Activated B cell treated with CpG ODN at 0.5 μM for 24 hours (primary cell): ENCODE data around the gene TOR4A. TPM values are rescaled to one million over a fixed set of nuclear protein-coding genes. Genes with fewer than 3 reads are reported as not detected.
A peak's percentile ranks its signal among the peaks of the same experiment; 100 is the strongest.

Source experiments
- ATAC-seq: fragments of 200-7000 bp; cut with Tn5 transposase; one replicate; pipeline ENCODE4 v1.10.0; 2021; ENCODE audit warnings: low read depth, mild to moderate bottlenecking, moderate library complexity
- CTCF ChIA-PET: fragments of 350-600 bp; sonication (Branson Sonifier 250); formaldehyde crosslinking; loops from one replicate; lab custom pipeline; 2021; ENCODE audit warnings: antibody characterized with exemption; lab: Charles Lee
- POLR2A ChIA-PET: fragments of 350-600 bp; sonication (Branson Sonifier 250); formaldehyde crosslinking; loops from one replicate; lab custom pipeline; 2021; ENCODE audit warnings: antibody characterized with exemption; lab: Charles Lee
- DNase-seq: peaks from one replicate; pipeline ENCODE4 v3.0.0; 2022
- H3K27ac Mint-ChIP-seq: one replicate; pipeline ENCODE4 v1.8.0; 2020; ENCODE audit warnings: mixed read lengths
- H3K27me3 Mint-ChIP-seq: one replicate; pipeline ENCODE4 v1.8.0; 2021; ENCODE audit warnings: mixed read lengths
- H3K36me3 Mint-ChIP-seq: one replicate; pipeline ENCODE4 v1.8.0; 2021; ENCODE audit warnings: low read depth, mixed read lengths
- H3K4me1 Mint-ChIP-seq: one replicate; pipeline ENCODE4 v1.8.0; 2021; ENCODE audit warnings: mixed read lengths
- H3K4me3 Mint-ChIP-seq: one replicate; pipeline ENCODE4 v1.8.0; 2020; ENCODE audit warnings: mild to moderate bottlenecking, mixed read lengths
- H3K9me3 Mint-ChIP-seq: one replicate; pipeline ENCODE4 v1.8.0; 2020; ENCODE audit warnings: mixed read lengths
- intact Hi-C: fragments of 100-400 bp; cut with micrococcal nuclease; formaldehyde crosslinking; loops from one replicate; pipeline ENCODE4 v1.15.1; 2024
- total RNA-seq: library from RNA; stranded (reverse); gene quantifications from 2 replicates; pipeline ENCODE4 v1.2.3, GENCODE V29; 2022
- TF ChIP-seq, protein P1 (sequence below): fragments of 200-600 bp; IDR thresholded peaks from one replicate; pipeline ENCODE4 v1.8.0; 2022; ENCODE audit warnings: antibody characterized with exemption, mild to moderate bottlenecking

TOR4A gene
- total RNA-seq, 1 donor from 2014 or later: 9.1 TPM

DNA sequence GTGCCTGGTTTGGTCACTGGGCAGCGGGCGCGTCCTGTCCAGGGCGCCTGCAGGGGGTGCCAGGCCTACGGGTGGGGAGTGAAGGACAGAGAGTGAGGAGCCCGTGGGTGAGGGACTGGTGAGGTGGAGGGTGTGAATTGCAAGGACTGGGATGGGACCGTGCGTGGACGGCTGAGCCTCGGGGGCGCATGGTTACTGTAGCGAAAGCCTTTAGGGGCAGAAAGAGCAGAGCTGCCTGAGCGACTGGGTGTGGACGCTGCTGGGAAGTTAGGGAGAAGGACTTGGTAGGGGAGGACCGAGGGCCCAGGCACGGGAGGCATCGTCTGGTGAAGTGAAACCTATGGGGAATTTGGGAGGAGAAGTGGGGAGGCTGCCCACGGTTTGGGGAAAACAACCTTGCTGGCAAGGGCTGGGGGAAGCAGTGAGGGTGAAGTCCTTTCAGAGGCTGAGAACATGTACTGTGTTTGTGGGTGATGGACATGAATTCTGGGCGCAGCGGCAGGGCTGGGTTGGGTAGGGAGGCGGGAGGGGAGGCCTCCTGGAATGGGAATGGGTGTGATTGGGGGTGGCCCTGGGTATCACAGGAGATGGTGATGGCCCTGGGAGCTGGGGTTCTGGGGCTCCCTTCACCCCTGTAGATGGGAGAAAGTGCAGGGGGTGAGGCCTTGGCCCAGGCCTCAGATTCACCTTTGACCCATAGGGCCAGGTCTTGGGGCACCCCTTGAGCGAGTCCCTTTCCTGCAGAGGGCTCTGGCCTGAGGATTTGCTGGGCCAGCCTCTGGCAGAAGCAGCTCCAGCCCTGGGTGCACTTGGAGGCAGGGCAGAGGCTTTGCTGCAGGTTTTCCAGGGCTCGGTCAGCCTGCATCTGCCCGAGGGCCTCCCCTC lies 1.7 kb upstream of the TOR4A start:
- no peaks in the 10 kb centered on the region for H3K27me3 Mint-ChIP-seq
- no peaks in the 10 kb centered on the region for H3K9me3 Mint-ChIP-seq
- DNase-seq (no peak), ATAC-seq (no peak)
- POLR2A ChIA-PET: interaction anchor here (0.8 to 2.7 kb wide), 5 partner anchors 21 to 187 kb away, joined by 3 to 32 read pairs (median 9); partner anchors contain the start of genes NELFB and TUBB4B
- H3K27ac Mint-ChIP-seq: peak overlapping the region; percentile 75
- TF ChIP-seq, protein P1, sequence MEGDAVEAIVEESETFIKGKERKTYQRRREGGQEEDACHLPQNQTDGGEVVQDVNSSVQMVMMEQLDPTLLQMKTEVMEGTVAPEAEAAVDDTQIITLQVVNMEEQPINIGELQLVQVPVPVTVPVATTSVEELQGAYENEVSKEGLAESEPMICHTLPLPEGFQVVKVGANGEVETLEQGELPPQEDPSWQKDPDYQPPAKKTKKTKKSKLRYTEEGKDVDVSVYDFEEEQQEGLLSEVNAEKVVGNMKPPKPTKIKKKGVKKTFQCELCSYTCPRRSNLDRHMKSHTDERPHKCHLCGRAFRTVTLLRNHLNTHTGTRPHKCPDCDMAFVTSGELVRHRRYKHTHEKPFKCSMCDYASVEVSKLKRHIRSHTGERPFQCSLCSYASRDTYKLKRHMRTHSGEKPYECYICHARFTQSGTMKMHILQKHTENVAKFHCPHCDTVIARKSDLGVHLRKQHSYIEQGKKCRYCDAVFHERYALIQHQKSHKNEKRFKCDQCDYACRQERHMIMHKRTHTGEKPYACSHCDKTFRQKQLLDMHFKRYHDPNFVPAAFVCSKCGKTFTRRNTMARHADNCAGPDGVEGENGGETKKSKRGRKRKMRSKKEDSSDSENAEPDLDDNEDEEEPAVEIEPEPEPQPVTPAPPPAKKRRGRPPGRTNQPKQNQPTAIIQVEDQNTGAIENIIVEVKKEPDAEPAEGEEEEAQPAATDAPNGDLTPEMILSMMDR: no peak
- CTCF ChIA-PET: no interaction called here
- peak overlapping the region; percentile 11 for H3K4me3 Mint-ChIP-seq
- intact Hi-C loops: loop anchor here (2.0 to 5.0 kb wide), 2 partner anchors 35 to 149 kb away; partner anchors contain the start of gene TUBB4B
- H3K36me3 Mint-ChIP-seq: peaks cover 7% of the 10 kb centered on the region
- H3K4me1 Mint-ChIP-seq: peaks cover 47% of the 10 kb centered on the region

DNA sequence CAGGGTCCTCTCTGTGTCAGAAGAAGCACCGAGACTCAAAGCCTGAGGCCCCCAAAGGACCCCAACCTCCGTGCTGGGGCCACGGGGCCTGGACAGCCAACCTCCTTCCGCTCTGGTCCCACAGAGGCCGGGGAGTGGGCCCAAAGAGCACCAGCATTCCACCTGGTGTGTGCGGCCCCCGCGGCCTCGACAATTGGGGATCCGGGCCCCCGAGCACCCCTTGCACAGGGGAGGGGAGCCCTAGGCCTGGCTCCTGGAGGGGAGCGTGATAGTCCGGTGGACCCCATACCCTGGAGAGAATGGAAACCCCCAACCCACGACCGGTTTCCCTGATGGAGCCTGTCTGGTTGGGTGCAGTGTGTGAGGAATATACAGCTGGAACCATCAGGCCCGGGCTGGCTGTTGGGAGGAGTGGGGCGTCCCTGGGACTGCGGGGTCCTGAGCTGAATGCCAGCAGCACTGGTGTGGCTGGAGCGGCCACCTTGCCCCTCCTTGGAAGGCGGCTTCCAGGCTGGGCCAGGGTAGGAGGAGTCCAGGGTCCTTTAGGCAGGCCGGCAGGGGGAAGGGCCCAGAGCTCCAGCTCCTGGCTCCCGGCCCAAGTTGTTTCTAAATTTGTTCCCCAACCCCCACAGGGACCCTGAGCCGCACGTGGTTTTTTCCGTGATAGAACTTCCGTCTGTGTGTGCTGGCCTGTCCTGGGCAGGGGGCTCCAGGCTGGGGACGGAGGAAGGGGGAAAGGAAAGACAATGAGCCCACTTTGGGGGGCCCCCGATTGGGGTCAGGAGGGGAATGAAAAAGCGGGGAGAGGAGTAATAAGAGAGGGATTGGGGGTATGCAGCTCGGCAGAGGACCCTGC lies 825 bp upstream of the TOR4A start:
- intact Hi-C loops: loop anchor here (2.0 to 5.0 kb wide), 2 partner anchors 36 to 149 kb away; partner anchors contain the start of gene TUBB4B
- CTCF ChIA-PET: interaction anchor here (0.7 to 0.8 kb wide), 2 partner anchors 26 to 169 kb away, joined by 3 read pairs; partner anchors contain the start of gene NRARP
- TF ChIP-seq, protein P1: no peak
- Mint-ChIP-seq H3K36me3 (peaks cover 4% of the 10 kb centered on the region), H3K4me1 (peaks cover 40% of the 10 kb centered on the region), H3K9me3 (no peaks in the 10 kb centered on the region), H3K27ac (peak overlapping the region; percentile 93), H3K4me3 (peak overlapping the region; percentile 85), H3K27me3 (no peaks in the 10 kb centered on the region)
- DNase-seq: no peak
- peak; percentile 25 for ATAC-seq
- POLR2A ChIA-PET: interaction anchor here (0.8 to 2.7 kb wide), 16 partner anchors 8 to 342 kb away, joined by 3 to 32 read pairs (median 5); partner anchors contain the start of genes EHMT1, NELFB, NRARP and SSNA1

DNA sequence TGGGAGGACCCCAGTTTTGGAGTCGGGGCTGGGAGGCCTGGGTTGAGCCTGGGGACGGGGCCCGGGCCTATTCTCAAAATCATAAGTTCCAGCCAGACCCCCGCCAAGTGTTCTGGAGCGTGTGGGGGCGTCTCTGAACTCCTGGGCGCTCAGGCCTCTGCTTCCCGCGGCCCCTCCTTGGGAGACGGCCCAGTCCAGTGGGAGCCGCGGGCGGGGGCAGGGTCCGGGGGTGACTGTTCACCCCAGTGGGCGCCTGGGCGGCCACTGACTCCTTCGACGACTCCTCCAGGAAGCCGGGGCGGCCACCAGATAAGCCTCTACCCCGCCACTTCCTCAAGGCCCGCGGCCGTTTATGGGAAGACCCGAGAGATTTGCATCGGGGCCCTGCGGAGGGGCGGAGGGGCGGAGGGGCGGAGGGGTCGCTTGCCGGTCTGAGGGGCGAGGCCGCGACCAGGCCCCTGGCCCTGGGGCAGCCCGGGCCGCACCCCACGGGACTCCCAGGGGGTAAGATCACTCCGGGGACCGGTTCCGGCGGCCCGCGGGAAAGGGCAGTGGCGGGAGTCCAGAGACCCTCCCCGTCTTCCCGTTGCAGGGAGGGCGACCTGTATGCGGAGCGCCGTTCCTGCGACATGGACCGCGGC lies 655 bp downstream of the TOR4A start:
- no peaks in the 10 kb centered on the region for H3K27me3 Mint-ChIP-seq
- ChIA-PET CTCF (no interaction called here), POLR2A (interaction anchor here (0.6 to 2.7 kb wide), 16 partner anchors 8 to 551 kb away, joined by 3 to 32 read pairs (median 5); partner anchors contain the start of genes EHMT1, NELFB, NRARP and TUBB4B)
- ATAC-seq (peak; percentile 23), DNase-seq (no peak)
- H3K36me3 Mint-ChIP-seq: peaks cover 6% of the 10 kb centered on the region
- H3K4me3 Mint-ChIP-seq: peak overlapping the region; percentile 85
- H3K9me3 Mint-ChIP-seq: no peaks in the 10 kb centered on the region
- intact Hi-C loops: loop anchor here (5.0 kb wide), 1 partner anchor 151 kb away; no protein-coding TSS in a partner anchor
- TF ChIP-seq, protein P1: no peak
- H3K27ac Mint-ChIP-seq: peak overlapping the region; percentile 93
- H3K4me1 Mint-ChIP-seq: peaks cover 54% of the 10 kb centered on the region

DNA sequence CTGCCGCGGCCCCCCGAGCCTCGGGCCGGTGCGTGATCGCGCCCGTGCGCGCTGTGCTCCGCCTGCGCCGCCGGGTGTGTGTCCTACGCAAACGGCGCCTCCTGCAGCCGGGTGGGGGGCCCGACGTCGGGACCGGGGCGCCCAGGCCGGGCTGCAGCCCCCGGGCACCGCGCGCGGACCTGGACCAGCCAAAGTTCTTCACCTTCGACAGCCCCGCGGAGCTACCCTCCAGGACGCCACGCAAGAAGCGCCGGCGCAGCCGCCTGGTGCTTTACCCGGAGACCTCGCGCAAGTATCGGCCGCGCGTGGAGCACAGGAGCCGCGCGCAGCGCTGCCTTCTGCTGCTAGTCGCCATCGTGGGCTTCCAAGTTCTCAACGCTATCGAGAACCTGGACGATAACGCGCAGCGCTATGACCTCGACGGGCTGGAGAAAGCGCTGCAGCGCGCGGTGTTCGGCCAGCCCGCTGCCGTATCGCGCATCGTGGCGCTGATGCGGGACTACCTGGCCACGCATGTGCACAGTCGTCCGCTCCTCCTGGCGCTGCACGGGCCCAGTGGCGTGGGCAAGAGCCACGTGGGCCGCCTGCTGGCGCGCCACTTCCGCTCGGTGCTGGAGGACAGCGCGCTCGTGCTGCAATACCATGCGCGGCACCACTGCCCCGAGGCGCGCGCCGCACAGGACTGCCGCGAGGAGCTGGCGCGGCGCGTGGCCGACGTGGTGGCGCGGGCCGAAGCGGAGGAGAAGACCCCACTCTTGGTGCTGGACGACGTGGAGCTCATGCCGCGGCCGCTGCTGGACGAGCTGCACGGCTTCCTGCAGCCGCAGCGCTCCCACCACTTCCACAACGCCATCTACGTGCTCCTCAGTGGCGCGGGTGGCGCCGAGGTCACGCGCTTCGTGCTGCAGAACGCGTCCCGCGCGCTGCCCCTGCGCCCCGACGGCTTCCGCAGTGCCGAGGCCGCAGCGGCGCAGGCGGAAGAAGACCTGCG lies 1.5 kb downstream of the TOR4A start:
- CTCF ChIA-PET: no interaction called here
- intact Hi-C loops: loop anchor here (5.0 kb wide), 1 partner anchor 152 kb away; no protein-coding TSS in a partner anchor
- Mint-ChIP-seq H3K27me3 (no peaks in the 10 kb centered on the region), H3K4me3 (no peak overlapping the region), H3K36me3 (peaks cover 8% of the 10 kb centered on the region), H3K9me3 (no peaks in the 10 kb centered on the region), H3K4me1 (peaks cover 55% of the 10 kb centered on the region), H3K27ac (no peak overlapping the region)
- DNase-seq: no peak
- POLR2A ChIA-PET: no interaction called here
- no peak for ATAC-seq
- TF ChIP-seq, protein P1: no peak
